HG03342 (cell line): ENCODE results near the gene HMSD.
A peak's percentile ranks its signal among the peaks of the same experiment; 100 is the strongest.

Source experiments
- ATAC-seq: cut with Tn5 transposase; IDR thresholded peaks from one replicate; pipeline ENCODE4 v1.9.1; 2021; ENCODE audit warnings: mild to moderate bottlenecking, moderate library complexity; ENCODE audit not compliant: unreplicated experiment

The HMSD gene

DNA sequence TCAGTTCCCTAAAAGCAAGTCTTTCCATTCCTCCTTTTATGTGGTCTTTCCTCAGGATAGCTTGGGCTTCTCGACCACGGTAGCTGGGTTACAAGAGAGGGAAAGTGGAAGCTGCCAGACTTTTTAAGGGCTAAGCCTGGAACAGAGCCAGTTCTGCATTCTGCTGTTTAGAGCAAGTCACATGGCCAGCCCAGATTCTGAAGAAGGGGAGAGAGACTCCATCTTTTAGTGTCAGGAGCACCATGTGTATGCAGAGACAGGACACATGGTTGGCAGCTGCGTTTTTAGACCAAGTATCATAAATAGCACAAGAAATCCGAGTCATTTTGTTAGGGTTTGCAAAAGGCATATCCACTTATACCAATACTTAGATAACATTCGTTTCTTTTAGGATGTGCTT lies 4.7 kb downstream of the HMSD start:
- no peak for ATAC-seq

GRCh38 chr18:63956755-63957154 lies 7.7 kb downstream of the HMSD start:
- no peak for ATAC-seq

- no peak for ATAC-seq
Observed at GRCh38 chr18:63960891-63961290, 11.8 kb downstream of the HMSD start.

GRCh38 chr18:63961435-63961980 lies 12.4 kb downstream of the HMSD start:
- no peak for ATAC-seq

DNA sequence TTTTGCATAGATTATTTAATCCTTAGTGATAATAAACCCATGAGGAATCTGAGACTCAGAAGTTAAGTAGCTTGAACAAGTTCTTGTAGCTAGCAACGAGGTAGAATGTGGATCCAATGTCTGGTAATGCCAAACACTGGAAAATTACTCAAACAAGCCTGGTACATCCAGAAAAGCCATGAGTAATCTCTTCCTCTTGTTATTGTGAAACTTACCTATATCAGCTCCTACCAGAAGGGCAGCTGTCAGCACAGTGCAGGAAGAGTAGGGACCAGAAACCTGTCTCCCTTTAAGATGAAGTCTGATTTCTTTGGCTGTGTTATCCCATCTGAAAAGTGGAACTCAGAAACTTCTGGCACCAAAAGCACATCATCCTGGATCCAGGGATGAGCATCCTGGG lies 13.0 kb downstream of the HMSD start:
- no peak for ATAC-seq

DNA sequence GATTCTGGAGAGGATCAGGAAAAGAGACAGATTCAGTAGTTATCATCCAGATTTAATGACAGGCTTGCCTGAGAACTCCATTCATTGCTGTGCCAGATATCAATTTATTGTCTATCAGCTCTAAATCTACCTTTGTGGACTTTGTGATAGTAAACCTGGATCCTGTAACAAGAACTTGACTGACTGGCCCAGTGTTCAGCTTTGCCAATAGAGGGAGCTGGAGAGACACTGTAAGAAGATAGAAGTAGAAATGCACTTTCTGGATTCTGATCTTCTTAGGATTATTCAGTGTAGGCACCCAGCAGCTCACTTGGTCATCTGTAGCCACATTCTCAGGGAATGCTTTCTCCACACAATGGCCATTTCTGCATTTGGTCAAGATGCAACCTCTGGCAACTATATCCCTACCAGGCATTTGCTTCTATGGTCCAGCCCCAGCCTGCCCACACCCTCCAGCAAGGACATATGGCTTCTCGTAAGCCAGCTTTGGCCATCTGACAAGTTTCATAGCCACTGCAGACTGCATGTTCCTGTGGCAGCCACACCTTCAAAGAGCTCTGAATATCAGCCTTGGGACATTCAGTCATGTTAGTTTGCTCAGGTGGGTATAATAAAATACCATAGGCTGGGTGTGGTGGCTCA lies 14.6 kb downstream of the HMSD start:
- ATAC-seq = peak; percentile 79

DNA sequence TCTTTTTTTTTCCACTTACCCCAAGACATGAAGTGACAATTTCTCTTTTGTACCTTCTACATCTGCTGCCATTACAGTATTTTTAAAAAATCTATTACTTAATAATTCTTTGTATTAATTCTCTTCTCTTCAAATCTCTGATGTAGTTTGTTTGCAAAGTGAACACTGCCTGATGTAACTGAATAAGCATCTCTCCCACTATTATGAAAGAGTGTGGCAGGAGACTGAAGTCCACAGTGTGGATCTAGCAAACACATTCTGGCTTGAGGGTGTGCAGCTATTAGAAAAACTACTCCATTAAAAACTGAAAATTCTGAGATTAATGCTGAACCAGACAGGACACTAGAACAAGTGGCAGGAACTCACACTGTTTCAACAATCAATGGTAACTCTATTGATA lies 15.8 kb downstream of the HMSD start:
- no peak for ATAC-seq

DNA sequence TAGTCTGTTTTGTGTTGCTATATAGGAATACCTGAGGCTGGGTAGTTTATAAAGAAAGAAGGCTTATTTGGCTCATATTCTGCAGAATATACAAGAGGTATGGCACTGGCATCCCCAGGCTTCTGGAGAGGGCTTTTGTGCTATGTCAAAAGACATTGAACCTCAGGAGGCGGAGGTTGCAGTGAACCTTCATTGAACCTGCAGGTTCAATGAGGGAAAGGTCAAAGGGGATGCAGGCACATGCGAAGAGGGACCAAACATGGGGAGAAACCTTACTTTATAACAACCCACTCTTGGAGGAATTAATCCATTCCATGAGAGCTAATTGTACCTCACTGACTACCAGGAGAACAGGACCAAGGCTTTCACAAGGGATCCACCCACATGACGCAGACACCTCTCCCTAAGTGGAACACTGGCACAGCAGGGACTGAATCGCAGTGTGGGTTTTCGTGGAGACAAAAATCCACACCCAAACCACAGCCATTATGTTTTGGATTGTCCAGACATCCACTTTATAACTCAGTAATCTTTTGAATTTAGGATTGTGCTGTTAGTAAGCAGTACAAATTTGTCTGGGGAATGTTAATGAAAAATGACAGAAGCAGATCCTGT lies 16.7 kb downstream of the HMSD start:
- ATAC-seq = no peak

- peak; percentile 87 for ATAC-seq
Observed at GRCh38 chr18:63969942-63970808, 21.1 kb downstream of the HMSD start, which contains the start of gene SERPINB8. TSS of gene SERPINB8 (plus strand) at chr18:63970081. CDS start at chr18:63978309, 8,228 bp downstream.

DNA sequence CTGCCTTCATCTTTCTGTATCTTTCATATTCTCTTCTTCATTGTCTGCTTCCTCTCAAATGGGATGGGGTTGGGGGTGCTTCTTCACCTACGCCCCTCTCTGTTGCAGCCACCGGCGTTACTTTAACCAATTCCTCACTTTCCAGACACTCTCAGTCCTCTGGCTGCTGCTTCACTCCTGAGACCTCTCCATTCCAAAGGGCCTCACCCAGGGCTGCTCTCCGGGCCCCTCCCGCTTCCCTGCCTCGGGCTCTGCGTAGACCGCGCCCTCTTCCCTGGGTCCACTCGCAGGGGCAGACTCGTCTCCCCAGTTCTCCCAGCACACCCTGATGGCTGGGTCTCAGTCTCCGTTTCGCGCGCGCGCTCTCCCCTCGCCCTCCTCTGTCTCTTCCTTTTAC lies 21.7 kb downstream of the HMSD start:
- ATAC-seq = peak; percentile 2

DNA sequence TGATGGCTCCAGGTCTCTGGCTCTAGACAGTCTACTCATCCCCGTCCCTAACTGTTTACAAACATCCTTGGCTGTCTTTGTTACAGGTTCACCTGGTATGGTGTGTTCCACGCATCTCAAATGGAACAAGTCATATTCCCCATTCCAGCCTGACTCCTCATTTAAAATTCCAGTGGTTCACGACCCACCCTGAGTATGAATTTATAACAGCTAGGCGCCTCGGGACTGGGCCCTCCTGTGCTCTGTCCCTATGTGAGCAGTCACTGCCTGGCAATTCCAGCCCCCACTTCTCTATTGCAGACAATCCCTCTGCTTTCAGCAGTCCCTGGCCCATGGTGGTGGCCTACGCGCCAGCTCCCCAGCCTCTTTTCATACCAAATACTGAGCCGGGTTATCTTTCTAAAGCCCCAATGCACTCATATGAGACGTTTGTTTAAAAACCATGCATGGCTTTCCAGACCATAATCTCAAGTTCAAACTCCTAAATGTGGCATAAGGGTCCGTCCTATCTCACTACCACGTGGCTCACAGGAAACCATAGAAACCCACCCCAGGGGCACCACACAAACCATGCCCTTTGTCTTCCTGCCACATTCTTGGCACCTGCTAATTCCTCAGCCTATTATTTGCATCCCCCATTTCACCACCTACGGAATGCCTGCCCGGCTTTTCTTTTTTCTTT lies 22.4 kb downstream of the HMSD start:
- no peak for ATAC-seq

DNA sequence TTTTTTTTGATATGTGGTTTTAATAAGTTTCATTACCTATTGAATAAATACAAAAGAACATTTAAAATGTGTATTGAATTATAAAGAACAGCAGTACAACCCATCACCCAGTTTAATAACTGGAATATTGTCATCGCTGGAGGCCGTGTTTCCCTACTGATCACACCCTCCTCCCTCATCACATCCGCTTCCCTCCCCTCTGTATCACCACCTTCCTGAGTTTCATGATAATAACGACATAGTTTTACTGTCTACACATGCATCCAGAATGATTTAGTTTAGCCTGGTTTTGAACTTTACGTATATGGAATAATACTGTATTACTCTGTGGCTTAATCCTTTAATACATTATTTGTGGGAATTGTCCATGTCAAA lies 22.9 kb downstream of the HMSD start:
- ATAC-seq = no peak

GRCh38 chr18:63974991-63975390 lies 25.9 kb downstream of the HMSD start:
- ATAC-seq = no peak

- no peak for ATAC-seq
Observed at GRCh38 chr18:63975628-63976027, 26.5 kb downstream of the HMSD start.

GRCh38 chr18:63977040-63977439 lies 27.9 kb downstream of the HMSD start:
- no peak for ATAC-seq

DNA sequence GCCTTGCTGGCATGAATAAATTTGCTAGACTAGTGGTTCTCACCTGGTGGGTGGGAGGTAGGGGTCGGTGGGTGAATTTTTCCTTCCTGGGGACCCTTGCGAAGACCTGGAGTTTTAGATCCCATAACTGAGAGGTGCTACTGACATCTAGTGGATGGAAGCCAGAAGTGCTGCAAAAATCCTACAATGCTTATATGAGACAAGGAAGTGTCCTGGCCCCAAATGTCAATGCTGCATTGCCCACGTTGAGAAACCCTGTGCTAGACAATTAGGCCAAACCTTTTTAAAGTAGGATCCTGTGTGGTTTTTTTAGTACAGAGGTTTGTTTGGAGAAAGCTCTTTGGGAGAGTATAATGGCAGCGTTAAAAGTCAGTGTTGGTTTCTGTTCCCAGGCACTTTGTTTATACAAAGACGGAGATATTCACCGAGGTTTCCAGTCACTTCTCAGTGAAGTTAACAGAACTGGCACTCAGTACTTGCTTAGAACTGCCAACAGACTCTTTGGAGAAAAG lies 30.4 kb downstream of the HMSD start:
- peak; percentile 85 for ATAC-seq

- no peak for ATAC-seq
Observed at GRCh38 chr18:63980027-63980426, 30.9 kb downstream of the HMSD start.

- ATAC-seq = no peak
Observed at GRCh38 chr18:63980896-63981460, 31.9 kb downstream of the HMSD start.

DNA sequence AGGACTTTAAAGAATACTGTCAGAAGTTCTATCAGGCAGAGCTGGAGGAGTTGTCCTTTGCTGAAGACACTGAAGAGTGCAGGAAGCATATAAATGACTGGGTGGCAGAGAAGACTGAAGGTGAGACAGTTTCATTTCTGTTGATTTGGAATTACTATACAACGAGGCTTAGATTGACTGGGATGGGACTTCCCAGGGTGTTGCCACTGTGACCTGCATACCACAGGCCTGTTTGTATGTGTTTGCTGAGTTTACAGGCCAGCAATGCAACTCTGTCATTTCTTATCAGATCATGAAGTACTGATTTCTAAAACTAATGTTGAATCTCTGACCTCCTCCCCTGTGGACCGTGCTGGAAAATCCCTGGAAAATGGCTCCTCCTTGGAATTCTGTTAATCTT lies 32.6 kb downstream of the HMSD start:
- ATAC-seq = no peak

- ATAC-seq = no peak
Observed at GRCh38 chr18:63982361-63982760, 33.3 kb downstream of the HMSD start.

- no peak for ATAC-seq
Observed at GRCh38 chr18:63986885-63987284, 37.8 kb downstream of the HMSD start.
